Measurements from ENCODE around the gene SLC35E1. TPM values are rescaled to one million over a fixed set of nuclear protein-coding genes. Genes with fewer than 3 reads are reported as not detected.

SLC35E1 gene
- total RNA-seq, 6 donors from 2014 or later = 48.5 to 60.8 (median 53.2) TPM

DNA sequence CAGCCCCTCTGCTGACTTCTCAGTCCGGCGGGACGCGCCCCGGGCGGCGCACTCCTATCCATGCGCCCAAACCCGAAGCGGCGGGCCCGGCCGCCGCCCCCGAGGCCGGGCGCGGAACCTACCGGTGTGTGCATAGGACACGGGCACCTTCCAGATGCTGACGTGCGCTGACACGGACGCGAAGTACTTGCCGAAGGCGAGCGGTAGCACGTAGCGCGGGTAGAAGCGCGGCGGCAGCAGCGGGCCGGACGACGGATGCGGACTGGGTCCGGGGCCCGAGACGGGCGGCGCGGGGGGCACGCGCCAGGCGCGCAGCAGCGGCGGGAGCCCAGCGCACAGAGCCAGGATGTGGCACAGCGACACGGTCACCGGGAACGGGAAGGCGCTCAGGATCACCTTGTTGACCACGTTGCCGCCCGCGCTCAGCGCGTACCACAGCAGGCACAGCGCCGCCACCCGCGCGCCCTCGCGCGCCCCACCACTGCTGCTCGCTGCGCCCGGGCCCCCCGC lies 338 bp downstream of the SLC35E1 start:
- TF ChIP-seq POLR2AphosphoS5 (IDR thresholded peaks at IDR 0.05) = no peak
- TF ChIP-seq, protein P1, sequence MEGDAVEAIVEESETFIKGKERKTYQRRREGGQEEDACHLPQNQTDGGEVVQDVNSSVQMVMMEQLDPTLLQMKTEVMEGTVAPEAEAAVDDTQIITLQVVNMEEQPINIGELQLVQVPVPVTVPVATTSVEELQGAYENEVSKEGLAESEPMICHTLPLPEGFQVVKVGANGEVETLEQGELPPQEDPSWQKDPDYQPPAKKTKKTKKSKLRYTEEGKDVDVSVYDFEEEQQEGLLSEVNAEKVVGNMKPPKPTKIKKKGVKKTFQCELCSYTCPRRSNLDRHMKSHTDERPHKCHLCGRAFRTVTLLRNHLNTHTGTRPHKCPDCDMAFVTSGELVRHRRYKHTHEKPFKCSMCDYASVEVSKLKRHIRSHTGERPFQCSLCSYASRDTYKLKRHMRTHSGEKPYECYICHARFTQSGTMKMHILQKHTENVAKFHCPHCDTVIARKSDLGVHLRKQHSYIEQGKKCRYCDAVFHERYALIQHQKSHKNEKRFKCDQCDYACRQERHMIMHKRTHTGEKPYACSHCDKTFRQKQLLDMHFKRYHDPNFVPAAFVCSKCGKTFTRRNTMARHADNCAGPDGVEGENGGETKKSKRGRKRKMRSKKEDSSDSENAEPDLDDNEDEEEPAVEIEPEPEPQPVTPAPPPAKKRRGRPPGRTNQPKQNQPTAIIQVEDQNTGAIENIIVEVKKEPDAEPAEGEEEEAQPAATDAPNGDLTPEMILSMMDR (IDR thresholded peaks at IDR 0.05) = peak in 2 of 6 experiments; percentile 26 to 43
- Histone ChIP-seq H3K27ac (peak overlapping the region; percentile 82 to 92 (median 88)), H3K9me3 (no peaks in the 10 kb centered on the region), H3K4me3 (peak overlapping the region; percentile 84 to 98 (median 89)), H3K27me3 (no peaks in the 10 kb centered on the region), H3K4me1 (peaks cover 30 to 56% (median 52%) of the 10 kb centered on the region in 4 donors), H3K36me3 (peaks cover 12 to 38% (median 26%) of the 10 kb centered on the region in 4 donors)
- 2 to 3% methylated on average over 12 to 22 of the region's 75 CpGs for WGBS, 2 donors
- ATAC-seq (ENCODE audit: low FRiP score in 2 of 2) = peak in 1 of 2 donors; percentile 10
- DNase-seq = no peak

DNA sequence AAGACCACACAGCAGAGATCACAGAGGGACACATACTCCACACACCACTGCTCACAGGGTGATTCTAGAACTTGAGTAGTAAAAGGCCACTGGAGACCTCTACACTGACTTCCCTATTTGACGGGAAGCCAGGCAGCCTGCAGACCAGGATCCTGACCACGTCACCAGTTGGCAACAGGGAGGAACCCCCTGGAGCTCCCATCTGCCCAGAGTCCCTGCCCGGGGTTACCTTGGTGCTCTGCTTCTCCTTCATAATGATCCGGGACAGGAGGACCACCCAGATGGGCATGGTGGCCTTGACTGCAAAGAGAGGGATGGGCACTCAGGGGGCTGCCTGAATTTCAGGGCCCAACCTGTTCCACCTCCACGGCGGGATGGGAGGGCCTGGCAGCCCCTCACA lies 932 bp downstream of the SLC35E1 start:
- peak in 1 of 2 donors; percentile 53 for DNase-seq
- 12 to 29% methylated on average over 5 to 6 of the region's 6 CpGs for WGBS, 2 donors
- H3K4me3 ChIP-seq = peak overlapping the region; percentile 84 to 98 (median 89)
- no peaks in the 10 kb centered on the region for H3K9me3 ChIP-seq
- TF ChIP-seq POLR2A (IDR thresholded peaks at IDR 0.05) = no peak
- TF ChIP-seq EP300 (IDR thresholded peaks at IDR 0.05) = no peak
- TF ChIP-seq POLR2AphosphoS5 (IDR thresholded peaks at IDR 0.05) = no peak
- TF ChIP-seq, protein P1 (IDR thresholded peaks at IDR 0.05) = no peak
- H3K4me1 ChIP-seq = peaks cover 34 to 61% (median 52%) of the 10 kb centered on the region in 4 donors
- H3K27me3 ChIP-seq = no peaks in the 10 kb centered on the region
- H3K36me3 ChIP-seq = peaks cover 7 to 38% (median 25%) of the 10 kb centered on the region in 4 donors
- ATAC-seq (ENCODE audit: low FRiP score in 2 of 2) = peak in 1 of 2 donors; percentile 11
- peak overlapping the region; percentile 82 to 92 (median 88) for H3K27ac ChIP-seq

DNA sequence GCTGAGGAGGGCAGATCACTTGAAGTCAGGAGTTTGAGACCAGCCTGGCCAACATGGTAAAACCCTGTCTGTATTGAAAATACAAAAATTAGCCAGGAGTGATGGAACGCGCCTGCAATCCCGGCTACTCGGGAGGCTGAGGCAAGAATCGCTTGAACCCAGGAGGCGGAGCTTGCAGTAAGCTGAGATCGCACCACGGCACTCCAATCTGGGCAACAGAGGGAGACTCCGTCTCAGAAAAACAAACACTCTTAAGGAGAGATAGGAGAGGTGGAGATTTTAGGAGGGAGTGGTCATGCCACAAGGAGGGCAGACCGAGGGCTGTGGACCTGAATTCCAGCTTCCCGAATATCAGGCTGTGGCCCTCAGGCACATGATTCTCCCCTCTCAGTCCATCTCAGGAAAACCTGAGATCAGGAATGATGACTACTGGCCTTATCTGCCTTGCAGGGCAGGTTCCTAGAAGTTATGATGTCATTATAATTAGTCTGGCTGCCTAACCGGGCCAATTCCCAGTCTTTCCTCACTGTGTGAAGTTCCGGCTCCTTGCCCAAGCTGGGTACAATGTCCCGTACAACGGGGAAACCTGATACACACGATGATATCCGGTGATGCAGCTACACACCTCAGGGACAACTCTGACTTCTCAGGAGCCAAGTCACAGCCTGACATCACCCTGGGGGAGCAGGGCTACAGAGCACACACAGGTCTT lies 2.5 kb downstream of the SLC35E1 start:
- ATAC-seq (ENCODE audit: low FRiP score in 2 of 2) (peak in 1 of 2 donors; percentile 16), DNase-seq (peak in 1 of 2 donors; percentile 77)
- TF ChIP-seq, protein P1 (IDR thresholded peaks at IDR 0.05) = no peak
- peak in 1 of 4 donors; percentile 27 for TF ChIP-seq EP300 (IDR thresholded peaks at IDR 0.05)
- TF ChIP-seq POLR2A (IDR thresholded peaks at IDR 0.05) = no peak
- peak; percentile 15 to 28 for TF ChIP-seq POLR2AphosphoS5 (IDR thresholded peaks at IDR 0.05)

DNA sequence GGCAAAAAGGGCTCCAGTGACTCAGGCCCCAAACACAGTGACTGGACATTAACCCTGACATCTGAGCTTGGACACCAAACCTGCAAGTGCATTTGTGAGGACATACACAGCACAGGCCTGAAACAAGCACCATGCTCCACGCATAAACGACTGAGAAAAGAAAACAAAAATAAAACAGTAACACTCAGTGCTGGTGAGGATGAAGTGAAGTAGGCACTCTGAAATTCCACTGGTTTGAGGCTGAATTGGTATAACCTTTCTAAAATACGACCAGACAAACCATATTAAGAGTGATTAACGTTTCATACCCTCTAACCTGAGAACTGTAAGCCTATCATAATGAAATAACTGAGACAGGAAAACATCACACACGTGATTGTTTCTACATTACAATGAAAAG lies 5.5 kb downstream of the SLC35E1 start:
- Histone ChIP-seq H3K27me3 (no peaks in the 10 kb centered on the region), H3K4me3 (no peak overlapping the region), H3K4me1 (peaks cover 20 to 45% (median 42%) of the 10 kb centered on the region in 4 donors), H3K9me3 (no peaks in the 10 kb centered on the region), H3K27ac (peak overlapping the region in 3 of 4 donors; percentile 50 to 77 (median 54)), H3K36me3 (peaks cover 8 to 70% (median 42%) of the 10 kb centered on the region in 4 donors)
- TF ChIP-seq EP300 (IDR thresholded peaks at IDR 0.05) (no peak), POLR2A (IDR thresholded peaks at IDR 0.05) (no peak), POLR2AphosphoS5 (IDR thresholded peaks at IDR 0.05) (no peak)
- TF ChIP-seq, protein P1 (IDR thresholded peaks at IDR 0.05) = no peak
- ATAC-seq (ENCODE audit: low FRiP score in 2 of 2) (no peak), DNase-seq (no peak)
- 93 to 96% methylated on average over 5 of the region's 5 CpGs for WGBS, 2 donors

More for the DNA sequence above, 2.5 kb downstream of the SLC35E1 start:
- WGBS, 2 donors = 70 to 79% methylated on average over 17 of the region's 17 CpGs
- no peak overlapping the region for H3K4me3 ChIP-seq
- no peaks in the 10 kb centered on the region for H3K9me3 ChIP-seq
- H3K36me3 ChIP-seq = peaks cover 2 to 40% (median 21%) of the 10 kb centered on the region in 4 donors
- peak overlapping the region; percentile 75 to 92 (median 82) for H3K27ac ChIP-seq
- peaks cover 37 to 63% (median 55%) of the 10 kb centered on the region in 4 donors for H3K4me1 ChIP-seq
- no peaks in the 10 kb centered on the region for H3K27me3 ChIP-seq
